Measurements from ENCODE around the gene FAM120B.

DNA sequence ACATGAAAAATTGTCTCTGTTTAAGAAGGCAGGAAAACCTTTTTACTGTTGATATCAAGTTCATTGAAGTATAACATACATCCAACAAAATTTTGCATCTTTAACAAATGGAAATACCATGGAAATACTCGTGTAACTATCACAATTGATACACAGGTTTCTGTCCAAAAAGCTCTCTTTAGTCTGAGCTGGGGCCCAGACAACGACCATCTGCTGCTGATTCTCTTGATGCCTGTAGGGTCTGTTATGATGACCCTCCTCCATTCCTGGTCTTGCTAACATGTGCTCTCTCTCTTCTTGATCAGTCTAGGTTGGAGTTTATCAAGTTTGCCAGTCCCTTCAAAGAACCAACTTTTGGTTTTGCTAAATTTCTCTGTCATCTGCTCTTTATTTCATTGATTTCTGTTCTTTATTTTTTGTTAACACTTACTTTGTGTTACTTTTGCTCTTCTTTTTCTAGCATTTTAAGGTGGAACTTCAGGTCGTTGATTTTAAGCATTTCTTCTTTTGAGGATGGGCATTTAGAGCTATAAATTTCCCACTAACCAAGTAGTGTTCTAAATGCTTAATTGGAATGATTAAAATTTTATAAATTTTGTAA lies 129.8 kb downstream of the FAM120B start:
- no peak for TF ChIP-seq EZH2 (IDR thresholded peaks at IDR 0.05; ENCODE audit: insufficient read depth, poor library complexity, severe bottlenecking)
- TF ChIP-seq EZH2phosphoT487 (IDR thresholded peaks at IDR 0.05; ENCODE audit: insufficient read depth, low read depth), result no peak
